ENCODE data around the gene SCGN. TPM values are rescaled to one million over a fixed set of nuclear protein-coding genes. Genes with fewer than 3 reads are reported as not detected.

Gene SCGN
- total and polyA plus RNA-seq, 2 of the 13 experiments (the other 11 are each of a cell fraction or from before 2014, with no cell fraction given): 2.9 to 29.0 TPM

DNA sequence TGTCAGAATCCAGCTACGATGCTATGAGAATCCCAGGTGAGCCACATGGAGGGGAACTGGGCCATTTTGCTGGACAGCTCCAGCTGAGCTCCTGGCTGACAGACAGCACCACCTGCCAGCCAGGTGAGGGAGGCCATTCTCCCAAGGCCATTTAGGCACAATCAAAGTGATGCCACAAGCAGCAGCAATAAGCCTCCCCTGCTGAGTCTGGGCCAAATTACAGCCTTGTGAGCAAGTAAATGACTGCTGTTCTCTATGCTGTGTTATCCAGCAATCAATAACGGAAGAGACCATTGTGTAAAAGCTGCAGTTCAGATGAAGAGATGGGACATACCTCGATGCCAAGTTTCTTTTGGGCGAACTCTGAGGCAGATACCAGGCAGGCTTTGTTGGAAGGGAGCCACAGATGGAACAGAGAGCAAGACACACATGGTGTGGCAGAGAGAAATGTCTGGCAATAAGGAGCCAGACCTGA, 14.0 kb upstream of the SCGN start (continued):
- TF ChIP-seq, protein P1, sequence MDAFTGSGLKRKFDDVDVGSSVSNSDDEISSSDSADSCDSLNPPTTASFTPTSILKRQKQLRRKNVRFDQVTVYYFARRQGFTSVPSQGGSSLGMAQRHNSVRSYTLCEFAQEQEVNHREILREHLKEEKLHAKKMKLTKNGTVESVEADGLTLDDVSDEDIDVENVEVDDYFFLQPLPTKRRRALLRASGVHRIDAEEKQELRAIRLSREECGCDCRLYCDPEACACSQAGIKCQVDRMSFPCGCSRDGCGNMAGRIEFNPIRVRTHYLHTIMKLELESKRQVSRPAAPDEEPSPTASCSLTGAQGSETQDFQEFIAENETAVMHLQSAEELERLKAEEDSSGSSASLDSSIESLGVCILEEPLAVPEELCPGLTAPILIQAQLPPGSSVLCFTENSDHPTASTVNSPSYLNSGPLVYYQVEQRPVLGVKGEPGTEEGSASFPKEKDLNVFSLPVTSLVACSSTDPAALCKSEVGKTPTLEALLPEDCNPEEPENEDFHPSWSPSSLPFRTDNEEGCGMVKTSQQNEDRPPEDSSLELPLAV (CRISPR knock-in tag; conservative IDR thresholded peaks at IDR 0.05; ENCODE audit: low read depth): no peak
- TF ChIP-seq, protein P2, sequence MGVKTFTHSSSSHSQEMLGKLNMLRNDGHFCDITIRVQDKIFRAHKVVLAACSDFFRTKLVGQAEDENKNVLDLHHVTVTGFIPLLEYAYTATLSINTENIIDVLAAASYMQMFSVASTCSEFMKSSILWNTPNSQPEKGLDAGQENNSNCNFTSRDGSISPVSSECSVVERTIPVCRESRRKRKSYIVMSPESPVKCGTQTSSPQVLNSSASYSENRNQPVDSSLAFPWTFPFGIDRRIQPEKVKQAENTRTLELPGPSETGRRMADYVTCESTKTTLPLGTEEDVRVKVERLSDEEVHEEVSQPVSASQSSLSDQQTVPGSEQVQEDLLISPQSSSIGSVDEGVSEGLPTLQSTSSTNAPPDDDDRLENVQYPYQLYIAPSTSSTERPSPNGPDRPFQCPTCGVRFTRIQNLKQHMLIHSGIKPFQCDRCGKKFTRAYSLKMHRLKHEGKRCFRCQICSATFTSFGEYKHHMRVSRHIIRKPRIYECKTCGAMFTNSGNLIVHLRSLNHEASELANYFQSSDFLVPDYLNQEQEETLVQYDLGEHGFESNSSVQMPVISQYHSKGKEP (CRISPR knock-in tag; IDR thresholded peaks at IDR 0.05): 0 out of 2 replicates have a peak, but pooled peaks have one; percentile 23
- TF ChIP-seq ZNF326 (CRISPR knock-in tag; IDR thresholded peaks at IDR 0.05; ENCODE audit: borderline replicate concordance): 0 out of 2 replicates have a peak, but pooled peaks have one; percentile 6
- TF ChIP-seq, protein P3, sequence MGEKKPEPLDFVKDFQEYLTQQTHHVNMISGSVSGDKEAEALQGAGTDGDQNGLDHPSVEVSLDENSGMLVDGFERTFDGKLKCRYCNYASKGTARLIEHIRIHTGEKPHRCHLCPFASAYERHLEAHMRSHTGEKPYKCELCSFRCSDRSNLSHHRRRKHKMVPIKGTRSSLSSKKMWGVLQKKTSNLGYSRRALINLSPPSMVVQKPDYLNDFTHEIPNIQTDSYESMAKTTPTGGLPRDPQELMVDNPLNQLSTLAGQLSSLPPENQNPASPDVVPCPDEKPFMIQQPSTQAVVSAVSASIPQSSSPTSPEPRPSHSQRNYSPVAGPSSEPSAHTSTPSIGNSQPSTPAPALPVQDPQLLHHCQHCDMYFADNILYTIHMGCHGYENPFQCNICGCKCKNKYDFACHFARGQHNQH (CRISPR knock-in tag; IDR thresholded peaks at IDR 0.05): peak; percentile 35; the same call in 1 of the 2 replicates
- 0 out of 2 replicates have a peak, but pooled peaks have one; percentile 50 for TF ChIP-seq ETV6 (CRISPR knock-in tag; conservative IDR thresholded peaks at IDR 0.05)
- TF ChIP-seq, protein P4, sequence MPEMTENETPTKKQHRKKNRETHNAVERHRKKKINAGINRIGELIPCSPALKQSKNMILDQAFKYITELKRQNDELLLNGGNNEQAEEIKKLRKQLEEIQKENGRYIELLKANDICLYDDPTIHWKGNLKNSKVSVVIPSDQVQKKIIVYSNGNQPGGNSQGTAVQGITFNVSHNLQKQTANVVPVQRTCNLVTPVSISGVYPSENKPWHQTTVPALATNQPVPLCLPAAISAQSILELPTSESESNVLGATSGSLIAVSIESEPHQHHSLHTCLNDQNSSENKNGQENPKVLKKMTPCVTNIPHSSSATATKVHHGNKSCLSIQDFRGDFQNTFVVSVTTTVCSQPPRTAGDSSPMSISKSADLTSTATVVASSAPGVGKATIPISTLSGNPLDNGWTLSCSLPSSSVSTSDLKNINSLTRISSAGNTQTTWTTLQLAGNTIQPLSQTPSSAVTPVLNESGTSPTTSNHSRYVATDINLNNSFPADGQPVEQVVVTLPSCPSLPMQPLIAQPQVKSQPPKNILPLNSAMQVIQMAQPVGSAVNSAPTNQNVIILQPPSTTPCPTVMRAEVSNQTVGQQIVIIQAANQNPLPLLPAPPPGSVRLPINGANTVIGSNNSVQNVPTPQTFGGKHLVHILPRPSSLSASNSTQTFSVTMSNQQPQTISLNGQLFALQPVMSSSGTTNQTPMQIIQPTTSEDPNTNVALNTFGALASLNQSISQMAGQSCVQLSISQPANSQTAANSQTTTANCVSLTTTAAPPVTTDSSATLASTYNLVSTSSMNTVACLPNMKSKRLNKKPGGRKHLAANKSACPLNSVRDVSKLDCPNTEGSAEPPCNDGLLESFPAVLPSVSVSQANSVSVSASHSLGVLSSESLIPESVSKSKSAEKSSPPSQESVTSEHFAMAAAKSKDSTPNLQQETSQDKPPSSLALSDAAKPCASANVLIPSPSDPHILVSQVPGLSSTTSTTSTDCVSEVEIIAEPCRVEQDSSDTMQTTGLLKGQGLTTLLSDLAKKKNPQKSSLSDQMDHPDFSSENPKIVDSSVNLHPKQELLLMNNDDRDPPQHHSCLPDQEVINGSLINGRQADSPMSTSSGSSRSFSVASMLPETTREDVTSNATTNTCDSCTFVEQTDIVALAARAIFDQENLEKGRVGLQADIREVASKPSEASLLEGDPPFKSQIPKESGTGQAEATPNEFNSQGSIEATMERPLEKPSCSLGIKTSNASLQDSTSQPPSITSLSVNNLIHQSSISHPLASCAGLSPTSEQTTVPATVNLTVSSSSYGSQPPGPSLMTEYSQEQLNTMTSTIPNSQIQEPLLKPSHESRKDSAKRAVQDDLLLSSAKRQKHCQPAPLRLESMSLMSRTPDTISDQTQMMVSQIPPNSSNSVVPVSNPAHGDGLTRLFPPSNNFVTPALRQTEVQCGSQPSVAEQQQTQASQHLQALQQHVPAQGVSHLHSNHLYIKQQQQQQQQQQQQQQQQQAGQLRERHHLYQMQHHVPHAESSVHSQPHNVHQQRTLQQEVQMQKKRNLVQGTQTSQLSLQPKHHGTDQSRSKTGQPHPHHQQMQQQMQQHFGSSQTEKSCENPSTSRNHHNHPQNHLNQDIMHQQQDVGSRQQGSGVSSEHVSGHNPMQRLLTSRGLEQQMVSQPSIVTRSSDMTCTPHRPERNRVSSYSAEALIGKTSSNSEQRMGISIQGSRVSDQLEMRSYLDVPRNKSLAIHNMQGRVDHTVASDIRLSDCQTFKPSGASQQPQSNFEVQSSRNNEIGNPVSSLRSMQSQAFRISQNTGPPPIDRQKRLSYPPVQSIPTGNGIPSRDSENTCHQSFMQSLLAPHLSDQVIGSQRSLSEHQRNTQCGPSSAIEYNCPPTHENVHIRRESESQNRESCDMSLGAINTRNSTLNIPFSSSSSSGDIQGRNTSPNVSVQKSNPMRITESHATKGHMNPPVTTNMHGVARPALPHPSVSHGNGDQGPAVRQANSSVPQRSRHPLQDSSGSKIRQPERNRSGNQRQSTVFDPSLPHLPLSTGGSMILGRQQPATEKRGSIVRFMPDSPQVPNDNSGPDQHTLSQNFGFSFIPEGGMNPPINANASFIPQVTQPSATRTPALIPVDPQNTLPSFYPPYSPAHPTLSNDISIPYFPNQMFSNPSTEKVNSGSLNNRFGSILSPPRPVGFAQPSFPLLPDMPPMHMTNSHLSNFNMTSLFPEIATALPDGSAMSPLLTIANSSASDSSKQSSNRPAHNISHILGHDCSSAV (CRISPR knock-in tag; IDR thresholded peaks at IDR 0.05; ENCODE audit: borderline replicate concordance): no peak
- 0 out of 2 replicates have a peak, but pooled peaks have one; percentile 38 for TF ChIP-seq GATAD2A (CRISPR knock-in tag; IDR thresholded peaks at IDR 0.05)
- peak; percentile 47; the same call in 1 of the 2 replicates for TF ChIP-seq TBX2 (CRISPR knock-in tag; IDR thresholded peaks at IDR 0.05; ENCODE audit: borderline replicate concordance)
- TF ChIP-seq HDAC2 (CRISPR knock-in tag; IDR thresholded peaks at IDR 0.05): peak; percentile 66
- TF ChIP-seq, protein P5, sequence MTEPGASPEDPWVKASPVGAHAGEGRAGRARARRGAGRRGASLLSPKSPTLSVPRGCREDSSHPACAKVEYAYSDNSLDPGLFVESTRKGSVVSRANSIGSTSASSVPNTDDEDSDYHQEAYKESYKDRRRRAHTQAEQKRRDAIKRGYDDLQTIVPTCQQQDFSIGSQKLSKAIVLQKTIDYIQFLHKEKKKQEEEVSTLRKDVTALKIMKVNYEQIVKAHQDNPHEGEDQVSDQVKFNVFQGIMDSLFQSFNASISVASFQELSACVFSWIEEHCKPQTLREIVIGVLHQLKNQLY (CRISPR knock-in tag; IDR thresholded peaks at IDR 0.05): no peak
- no peak for TF ChIP-seq TCF7L2 (IDR thresholded peaks at IDR 0.05; ENCODE audit: low read depth, low read length)
